ENCODE data around the gene SMIM11. TPM values are rescaled to one million over a fixed set of nuclear protein-coding genes. Genes with fewer than 3 reads are reported as not detected.

Gene SMIM11
- total RNA-seq, 1 donor from 2014 or later: 14.1 TPM

DNA sequence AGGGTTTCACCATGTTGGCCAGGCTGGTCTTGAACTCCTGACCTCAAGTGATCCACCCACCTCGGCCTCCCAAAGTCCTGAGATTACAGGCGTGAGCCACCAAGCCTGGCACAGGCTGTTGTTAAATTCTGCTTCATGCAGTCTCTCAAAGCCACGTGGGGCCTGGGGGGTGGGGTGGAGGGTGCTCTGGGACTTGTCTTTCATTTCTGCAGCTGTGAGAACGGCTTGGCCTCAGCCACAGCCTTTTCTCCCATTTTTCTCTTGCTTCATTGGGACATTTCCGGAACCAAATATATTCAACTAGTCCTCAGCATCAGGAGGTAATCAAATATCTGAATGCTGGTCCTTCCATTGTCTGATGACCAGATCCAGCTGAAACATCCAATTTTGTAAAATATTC lies 39.1 kb upstream of the SMIM11 start:
- no peak overlapping the region for H3K4me3 Mint-ChIP-seq
- H3K36me3 Mint-ChIP-seq: no peaks in the 10 kb centered on the region
- TF ChIP-seq, protein P1, sequence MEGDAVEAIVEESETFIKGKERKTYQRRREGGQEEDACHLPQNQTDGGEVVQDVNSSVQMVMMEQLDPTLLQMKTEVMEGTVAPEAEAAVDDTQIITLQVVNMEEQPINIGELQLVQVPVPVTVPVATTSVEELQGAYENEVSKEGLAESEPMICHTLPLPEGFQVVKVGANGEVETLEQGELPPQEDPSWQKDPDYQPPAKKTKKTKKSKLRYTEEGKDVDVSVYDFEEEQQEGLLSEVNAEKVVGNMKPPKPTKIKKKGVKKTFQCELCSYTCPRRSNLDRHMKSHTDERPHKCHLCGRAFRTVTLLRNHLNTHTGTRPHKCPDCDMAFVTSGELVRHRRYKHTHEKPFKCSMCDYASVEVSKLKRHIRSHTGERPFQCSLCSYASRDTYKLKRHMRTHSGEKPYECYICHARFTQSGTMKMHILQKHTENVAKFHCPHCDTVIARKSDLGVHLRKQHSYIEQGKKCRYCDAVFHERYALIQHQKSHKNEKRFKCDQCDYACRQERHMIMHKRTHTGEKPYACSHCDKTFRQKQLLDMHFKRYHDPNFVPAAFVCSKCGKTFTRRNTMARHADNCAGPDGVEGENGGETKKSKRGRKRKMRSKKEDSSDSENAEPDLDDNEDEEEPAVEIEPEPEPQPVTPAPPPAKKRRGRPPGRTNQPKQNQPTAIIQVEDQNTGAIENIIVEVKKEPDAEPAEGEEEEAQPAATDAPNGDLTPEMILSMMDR (conservative IDR thresholded peaks at IDR 0.05): no peak
- H3K27ac Mint-ChIP-seq: no peak overlapping the region
- peaks cover 22% of the 10 kb centered on the region for H3K4me1 Mint-ChIP-seq (ENCODE audit: unreplicated experiment)
- no peak for DNase-seq (ENCODE audit: extremely low spot score, unreplicated experiment)
- no peaks in the 10 kb centered on the region for H3K9me3 Mint-ChIP-seq
- no peaks in the 10 kb centered on the region for H3K27me3 Mint-ChIP-seq

DNA sequence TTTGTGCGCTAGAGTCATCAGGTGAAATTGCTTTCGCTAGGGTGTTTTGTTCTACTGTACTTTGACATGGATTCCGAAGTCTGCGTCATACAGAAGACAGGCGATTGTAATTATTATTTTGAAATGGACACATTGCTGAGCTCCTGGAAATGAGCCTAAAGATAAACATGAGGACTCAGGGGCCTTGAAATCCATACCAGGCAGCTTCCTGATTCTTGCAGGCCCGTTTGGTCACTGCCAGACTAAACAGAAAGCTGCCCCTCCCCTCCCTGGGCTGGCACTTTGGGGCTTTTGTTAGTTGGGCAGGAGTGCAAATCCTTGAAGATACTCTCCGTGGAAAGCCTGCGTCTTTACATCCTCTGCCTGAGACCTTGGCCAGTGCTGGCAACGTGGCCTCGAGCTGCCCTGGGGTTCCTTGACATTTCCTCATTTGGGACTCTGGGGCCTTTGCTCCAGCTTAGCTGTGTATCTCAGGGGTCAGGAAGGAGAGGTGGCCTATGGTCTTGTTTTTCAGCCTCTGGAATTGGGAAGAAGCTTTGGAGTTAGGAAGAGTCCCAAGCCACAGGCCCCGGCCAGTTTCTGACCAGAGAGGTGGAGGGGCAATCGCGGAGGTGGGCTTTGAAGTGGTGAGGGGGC lies 38.4 kb upstream of the SMIM11 start:
- TF ChIP-seq, protein P1 (conservative IDR thresholded peaks at IDR 0.05): no peak
- DNase-seq (ENCODE audit: extremely low spot score, unreplicated experiment): no peak
- Mint-ChIP-seq H3K27ac (no peak overlapping the region), H3K4me3 (no peak overlapping the region), H3K4me1 (ENCODE audit: unreplicated experiment) (peaks cover 22% of the 10 kb centered on the region), H3K36me3 (no peaks in the 10 kb centered on the region), H3K9me3 (no peaks in the 10 kb centered on the region), H3K27me3 (no peaks in the 10 kb centered on the region)

DNA sequence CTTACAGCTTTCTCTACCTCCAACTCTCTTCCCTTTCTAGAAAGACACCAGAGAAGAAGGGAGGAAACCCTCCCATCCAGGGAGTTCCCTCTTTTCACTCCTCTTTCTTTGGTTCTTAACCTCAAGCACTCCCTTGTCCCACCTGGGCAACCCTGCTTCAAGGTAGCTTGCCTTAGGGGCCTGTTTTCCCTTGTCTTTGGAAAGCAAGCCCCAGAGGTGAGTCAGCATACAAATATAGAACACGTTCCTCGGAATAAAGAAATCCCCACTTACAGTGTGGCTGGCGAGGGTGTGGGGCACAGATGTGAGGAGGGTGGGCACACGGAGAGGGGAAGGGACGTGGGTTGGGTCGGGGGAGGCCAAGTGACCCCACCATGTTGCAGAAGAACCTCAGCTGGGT lies 37.6 kb upstream of the SMIM11 start:
- H3K4me3 Mint-ChIP-seq: no peak overlapping the region
- peaks cover 22% of the 10 kb centered on the region for H3K4me1 Mint-ChIP-seq (ENCODE audit: unreplicated experiment)
- no peak for DNase-seq (ENCODE audit: extremely low spot score, unreplicated experiment)
- H3K27ac Mint-ChIP-seq: no peak overlapping the region
- H3K27me3 Mint-ChIP-seq: no peaks in the 10 kb centered on the region
- TF ChIP-seq, protein P1 (conservative IDR thresholded peaks at IDR 0.05): no peak
- H3K36me3 Mint-ChIP-seq: no peaks in the 10 kb centered on the region
- H3K9me3 Mint-ChIP-seq: no peaks in the 10 kb centered on the region

DNA sequence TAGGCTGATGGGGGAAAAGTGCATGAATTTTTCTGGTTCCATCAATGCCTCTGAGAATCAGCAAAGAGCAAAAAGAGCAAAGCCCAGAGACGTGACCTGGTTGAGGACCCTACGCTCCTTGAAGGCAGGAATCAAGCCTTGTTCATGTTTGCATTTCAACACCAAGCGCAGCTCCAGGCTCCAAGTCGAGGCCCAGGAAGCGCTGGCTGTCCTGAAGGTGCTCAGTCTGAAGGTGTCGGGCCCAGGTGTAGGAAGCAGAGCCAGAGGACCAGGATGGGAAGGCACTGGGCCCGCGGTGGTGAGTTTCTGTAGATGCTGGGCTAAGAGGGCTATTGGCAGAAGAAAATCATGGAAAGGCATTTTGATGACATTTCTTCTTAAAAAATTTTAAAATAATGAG lies 37.1 kb upstream of the SMIM11 start:
- no peaks in the 10 kb centered on the region for H3K9me3 Mint-ChIP-seq
- no peak overlapping the region for H3K27ac Mint-ChIP-seq
- no peaks in the 10 kb centered on the region for H3K27me3 Mint-ChIP-seq
- DNase-seq (ENCODE audit: extremely low spot score, unreplicated experiment): no peak
- peaks cover 23% of the 10 kb centered on the region for H3K4me1 Mint-ChIP-seq (ENCODE audit: unreplicated experiment)
- TF ChIP-seq, protein P1 (conservative IDR thresholded peaks at IDR 0.05): no peak
- no peak overlapping the region for H3K4me3 Mint-ChIP-seq
- H3K36me3 Mint-ChIP-seq: no peaks in the 10 kb centered on the region

DNA sequence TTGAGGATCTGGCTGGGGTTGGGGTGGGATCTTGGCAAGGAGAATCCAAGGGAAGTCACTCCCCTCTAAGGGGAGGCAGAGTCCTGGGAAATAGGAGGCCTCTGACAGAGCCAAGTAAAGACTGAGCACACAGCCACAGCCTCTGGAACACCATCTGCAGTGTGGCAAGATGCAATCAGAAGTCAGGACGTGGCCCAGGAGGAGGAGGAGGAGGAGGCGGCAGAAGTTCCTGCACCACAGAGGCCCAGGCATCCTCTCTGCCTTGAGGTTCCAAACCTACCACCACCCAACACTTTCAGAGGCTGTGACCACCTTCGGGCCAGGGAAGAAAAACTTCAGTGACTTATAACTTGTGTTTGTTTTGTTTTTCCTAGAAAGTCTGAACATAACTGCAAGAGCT lies 35.2 kb upstream of the SMIM11 start:
- no peaks in the 10 kb centered on the region for H3K9me3 Mint-ChIP-seq
- no peak overlapping the region for H3K4me3 Mint-ChIP-seq
- no peaks in the 10 kb centered on the region for H3K36me3 Mint-ChIP-seq
- H3K27ac Mint-ChIP-seq: no peak overlapping the region
- TF ChIP-seq, protein P1 (conservative IDR thresholded peaks at IDR 0.05): no peak
- H3K4me1 Mint-ChIP-seq (ENCODE audit: unreplicated experiment): peaks cover 33% of the 10 kb centered on the region
- H3K27me3 Mint-ChIP-seq: no peaks in the 10 kb centered on the region
- DNase-seq (ENCODE audit: extremely low spot score, unreplicated experiment): no peak

DNA sequence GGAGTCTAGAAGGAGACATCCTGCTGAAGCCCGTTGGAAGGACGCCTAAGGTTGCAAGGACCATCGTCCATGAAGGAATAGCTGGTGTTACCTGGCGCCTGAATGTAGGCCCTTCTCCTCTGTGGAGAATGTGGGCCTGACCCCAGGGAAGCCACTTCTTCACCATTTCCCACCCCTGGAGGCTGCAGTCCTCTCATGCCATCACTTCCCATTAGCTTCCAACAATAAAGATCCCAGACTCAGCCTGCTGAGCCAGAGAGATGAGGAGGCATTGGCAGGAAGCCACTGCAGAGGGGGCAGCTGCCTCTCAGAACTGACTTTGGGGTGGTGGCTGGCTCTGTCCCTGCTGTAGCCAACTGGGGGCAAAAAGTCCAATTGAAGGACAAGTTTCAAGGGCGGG lies 32.8 kb upstream of the SMIM11 start:
- no peak for DNase-seq (ENCODE audit: extremely low spot score, unreplicated experiment)
- H3K36me3 Mint-ChIP-seq: no peaks in the 10 kb centered on the region

More for the DNA sequence above, 32.8 kb upstream of the SMIM11 start:
- no peak overlapping the region for H3K27ac Mint-ChIP-seq
- H3K27me3 Mint-ChIP-seq: no peaks in the 10 kb centered on the region
- peaks cover 24% of the 10 kb centered on the region for H3K4me1 Mint-ChIP-seq (ENCODE audit: unreplicated experiment)
- no peaks in the 10 kb centered on the region for H3K9me3 Mint-ChIP-seq
- TF ChIP-seq, protein P1 (conservative IDR thresholded peaks at IDR 0.05): no peak
- no peak overlapping the region for H3K4me3 Mint-ChIP-seq
